Loucy (cell line): ENCODE results near the gene PPP1R13B.

Source experiments
- EZH2phosphoT487 ChIP-seq: fragments of 200-600 bp; IDR thresholded peaks from 2 replicates; pipeline ENCODE4 v1.6.1; 2018; ENCODE audit warnings: antibody characterized with exemption, mild to moderate bottlenecking, moderate library complexity, borderline replicate concordance
- TF ChIP-seq, protein P1 (sequence below): fragments of 200-600 bp; sonication (generic); conservative IDR thresholded peaks from 2 replicates; pipeline ENCODE4 v1.5.1; 2014; ENCODE audit warnings: mild to moderate bottlenecking, antibody characterized with exemption, low read length

- TF ChIP-seq, protein P1, sequence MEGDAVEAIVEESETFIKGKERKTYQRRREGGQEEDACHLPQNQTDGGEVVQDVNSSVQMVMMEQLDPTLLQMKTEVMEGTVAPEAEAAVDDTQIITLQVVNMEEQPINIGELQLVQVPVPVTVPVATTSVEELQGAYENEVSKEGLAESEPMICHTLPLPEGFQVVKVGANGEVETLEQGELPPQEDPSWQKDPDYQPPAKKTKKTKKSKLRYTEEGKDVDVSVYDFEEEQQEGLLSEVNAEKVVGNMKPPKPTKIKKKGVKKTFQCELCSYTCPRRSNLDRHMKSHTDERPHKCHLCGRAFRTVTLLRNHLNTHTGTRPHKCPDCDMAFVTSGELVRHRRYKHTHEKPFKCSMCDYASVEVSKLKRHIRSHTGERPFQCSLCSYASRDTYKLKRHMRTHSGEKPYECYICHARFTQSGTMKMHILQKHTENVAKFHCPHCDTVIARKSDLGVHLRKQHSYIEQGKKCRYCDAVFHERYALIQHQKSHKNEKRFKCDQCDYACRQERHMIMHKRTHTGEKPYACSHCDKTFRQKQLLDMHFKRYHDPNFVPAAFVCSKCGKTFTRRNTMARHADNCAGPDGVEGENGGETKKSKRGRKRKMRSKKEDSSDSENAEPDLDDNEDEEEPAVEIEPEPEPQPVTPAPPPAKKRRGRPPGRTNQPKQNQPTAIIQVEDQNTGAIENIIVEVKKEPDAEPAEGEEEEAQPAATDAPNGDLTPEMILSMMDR, result no peak
- TF ChIP-seq EZH2phosphoT487, result no peak
Observed at GRCh38 chr14:103839579-103839978, 7.8 kb downstream of the PPP1R13B start.
